Measurements from ENCODE around the gene CEP72.

GRCh38 chr5:583645-584044 is 28.5 kb upstream of the CEP72 start:
- TF ChIP-seq CTCF (IDR thresholded peaks at IDR 0.05) (no peak), POLR2AphosphoS5 (IDR thresholded peaks at IDR 0.05; ENCODE audit: low read depth, low read length) (no peak), JUND (IDR thresholded peaks at IDR 0.05) (no peak), GATA2 (CRISPR knock-in tag; IDR thresholded peaks at IDR 0.05) (no peak), GABPA (IDR thresholded peaks at IDR 0.05; ENCODE audit: low read depth) (no peak)
- TF ChIP-seq, protein P1, sequence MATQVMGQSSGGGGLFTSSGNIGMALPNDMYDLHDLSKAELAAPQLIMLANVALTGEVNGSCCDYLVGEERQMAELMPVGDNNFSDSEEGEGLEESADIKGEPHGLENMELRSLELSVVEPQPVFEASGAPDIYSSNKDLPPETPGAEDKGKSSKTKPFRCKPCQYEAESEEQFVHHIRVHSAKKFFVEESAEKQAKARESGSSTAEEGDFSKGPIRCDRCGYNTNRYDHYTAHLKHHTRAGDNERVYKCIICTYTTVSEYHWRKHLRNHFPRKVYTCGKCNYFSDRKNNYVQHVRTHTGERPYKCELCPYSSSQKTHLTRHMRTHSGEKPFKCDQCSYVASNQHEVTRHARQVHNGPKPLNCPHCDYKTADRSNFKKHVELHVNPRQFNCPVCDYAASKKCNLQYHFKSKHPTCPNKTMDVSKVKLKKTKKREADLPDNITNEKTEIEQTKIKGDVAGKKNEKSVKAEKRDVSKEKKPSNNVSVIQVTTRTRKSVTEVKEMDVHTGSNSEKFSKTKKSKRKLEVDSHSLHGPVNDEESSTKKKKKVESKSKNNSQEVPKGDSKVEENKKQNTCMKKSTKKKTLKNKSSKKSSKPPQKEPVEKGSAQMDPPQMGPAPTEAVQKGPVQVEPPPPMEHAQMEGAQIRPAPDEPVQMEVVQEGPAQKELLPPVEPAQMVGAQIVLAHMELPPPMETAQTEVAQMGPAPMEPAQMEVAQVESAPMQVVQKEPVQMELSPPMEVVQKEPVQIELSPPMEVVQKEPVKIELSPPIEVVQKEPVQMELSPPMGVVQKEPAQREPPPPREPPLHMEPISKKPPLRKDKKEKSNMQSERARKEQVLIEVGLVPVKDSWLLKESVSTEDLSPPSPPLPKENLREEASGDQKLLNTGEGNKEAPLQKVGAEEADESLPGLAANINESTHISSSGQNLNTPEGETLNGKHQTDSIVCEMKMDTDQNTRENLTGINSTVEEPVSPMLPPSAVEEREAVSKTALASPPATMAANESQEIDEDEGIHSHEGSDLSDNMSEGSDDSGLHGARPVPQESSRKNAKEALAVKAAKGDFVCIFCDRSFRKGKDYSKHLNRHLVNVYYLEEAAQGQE (IDR thresholded peaks at IDR 0.05; ENCODE audit: low read depth, low read length) = no peak
- TF ChIP-seq, protein P2, sequence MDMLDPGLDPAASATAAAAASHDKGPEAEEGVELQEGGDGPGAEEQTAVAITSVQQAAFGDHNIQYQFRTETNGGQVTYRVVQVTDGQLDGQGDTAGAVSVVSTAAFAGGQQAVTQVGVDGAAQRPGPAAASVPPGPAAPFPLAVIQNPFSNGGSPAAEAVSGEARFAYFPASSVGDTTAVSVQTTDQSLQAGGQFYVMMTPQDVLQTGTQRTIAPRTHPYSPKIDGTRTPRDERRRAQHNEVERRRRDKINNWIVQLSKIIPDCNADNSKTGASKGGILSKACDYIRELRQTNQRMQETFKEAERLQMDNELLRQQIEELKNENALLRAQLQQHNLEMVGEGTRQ (IDR thresholded peaks at IDR 0.05; ENCODE audit: borderline replicate concordance, low read depth, low read length) = no peak

All from SK-N-SH (cell line).